ENCODE results near the gene PIK3CB. TPM values are rescaled to one million over a fixed set of nuclear protein-coding genes. Genes with fewer than 3 reads are reported as not detected.

Gene PIK3CB
- total RNA-seq, 1 donor from 2014 or later = 33.3 TPM

Other genes with a start within 250 kb of the PIK3CB start
- gene CEP70, start 240.7 kb downstream of the PIK3CB start, total RNA-seq = 22.6 TPM
- 3.7 TPM for gene FAIM, start 226.2 kb downstream of the PIK3CB start, total RNA-seq
- not detected for gene FOXL2, start 112.2 kb upstream of the PIK3CB start, total RNA-seq
- not detected for gene FOXL2NB, start 112.3 kb upstream of the PIK3CB start, total RNA-seq
- not detected for gene PRR23A, start 171.3 kb upstream of the PIK3CB start, total RNA-seq
- not detected for gene PRR23B, start 186.0 kb upstream of the PIK3CB start, total RNA-seq
- not detected for gene PRR23C, start 210.0 kb upstream of the PIK3CB start, total RNA-seq

Measured in left ventricle myocardium superior (tissue), 1 donor.